Measurements from ENCODE around the gene PLCD3.

DNA sequence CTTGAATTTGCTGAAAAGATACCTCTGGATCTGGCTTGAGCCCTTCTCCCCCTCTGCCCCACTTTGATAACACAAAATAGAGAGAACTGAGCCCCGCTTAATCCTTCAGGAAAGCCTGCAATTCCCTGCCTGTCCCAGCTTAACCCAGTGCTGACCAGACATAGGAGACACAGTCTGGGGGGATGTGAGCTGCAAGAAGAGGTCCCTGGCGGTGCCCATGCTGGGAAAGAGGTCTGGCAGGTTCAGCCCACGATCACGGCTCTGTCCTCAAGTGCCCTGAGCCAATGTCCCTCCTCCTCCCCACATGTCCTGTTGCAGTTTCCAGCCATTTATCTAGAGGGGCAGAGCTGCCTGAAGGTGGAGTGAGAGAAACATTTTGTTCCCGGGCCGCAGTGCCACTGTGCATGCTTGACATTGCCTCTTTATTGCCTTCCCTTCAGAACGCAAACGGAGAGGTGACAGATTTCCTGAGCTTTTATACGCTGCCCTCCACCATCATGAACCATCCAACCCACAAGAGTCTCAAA, 29.0 kb downstream of the PLCD3 start:
- TF ChIP-seq POLR2AphosphoS5 (IDR thresholded peaks at IDR 0.05; ENCODE audit: low read depth, low read length) (no peak), POLR2A (IDR thresholded peaks at IDR 0.05; ENCODE audit: low read depth, low read length) (no peak)
